COLO668 (cell line): ENCODE measurements around the gene NUBPL.

Source experiments
- DNase-seq: peaks from one replicate; lab custom pipeline; 2025; ENCODE audit not compliant: unreplicated experiment; lab: John Stamatoyannopoulos, UW

Gene NUBPL, protein sequence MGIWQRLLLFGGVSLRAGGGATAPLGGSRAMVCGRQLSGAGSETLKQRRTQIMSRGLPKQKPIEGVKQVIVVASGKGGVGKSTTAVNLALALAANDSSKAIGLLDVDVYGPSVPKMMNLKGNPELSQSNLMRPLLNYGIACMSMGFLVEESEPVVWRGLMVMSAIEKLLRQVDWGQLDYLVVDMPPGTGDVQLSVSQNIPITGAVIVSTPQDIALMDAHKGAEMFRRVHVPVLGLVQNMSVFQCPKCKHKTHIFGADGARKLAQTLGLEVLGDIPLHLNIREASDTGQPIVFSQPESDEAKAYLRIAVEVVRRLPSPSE

DNA sequence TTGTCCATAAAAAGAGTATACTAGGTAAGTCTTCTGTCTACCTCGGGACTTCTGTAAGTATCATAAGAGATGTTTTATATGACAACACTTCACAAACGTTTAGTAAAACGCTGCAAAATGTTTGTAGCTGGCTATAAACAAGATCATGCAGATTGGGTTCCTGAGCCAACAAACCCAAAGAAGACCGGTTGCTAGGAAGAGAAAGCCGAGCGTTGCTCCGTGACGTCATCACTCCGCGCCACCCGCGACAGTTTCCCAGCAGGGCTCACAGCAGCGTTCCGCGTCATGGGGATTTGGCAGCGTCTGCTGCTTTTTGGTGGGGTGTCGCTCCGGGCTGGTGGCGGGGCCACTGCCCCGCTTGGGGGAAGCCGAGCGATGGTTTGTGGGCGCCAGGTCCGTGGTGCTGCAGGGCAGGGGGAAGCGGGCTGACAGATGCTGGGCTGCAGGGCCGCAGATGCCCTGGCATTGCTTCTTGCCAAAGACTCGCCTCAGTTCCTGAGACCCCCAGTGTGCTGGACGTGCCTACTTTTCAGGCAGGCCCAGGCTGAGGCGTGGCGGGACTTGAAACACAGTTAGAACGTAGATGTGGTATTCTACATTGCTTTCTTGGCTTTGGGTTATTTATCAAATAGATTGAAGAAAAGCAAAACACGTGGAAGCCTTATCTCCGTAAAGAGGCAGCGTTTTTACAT lies at the start of gene NUBPL:
NUBPL (plus strand) TSS at position 250 of the 692 bp plus-strand sequence; CDS start at position 286, 36 bp downstream.
- DNase-seq, result peak; percentile 97

DNA sequence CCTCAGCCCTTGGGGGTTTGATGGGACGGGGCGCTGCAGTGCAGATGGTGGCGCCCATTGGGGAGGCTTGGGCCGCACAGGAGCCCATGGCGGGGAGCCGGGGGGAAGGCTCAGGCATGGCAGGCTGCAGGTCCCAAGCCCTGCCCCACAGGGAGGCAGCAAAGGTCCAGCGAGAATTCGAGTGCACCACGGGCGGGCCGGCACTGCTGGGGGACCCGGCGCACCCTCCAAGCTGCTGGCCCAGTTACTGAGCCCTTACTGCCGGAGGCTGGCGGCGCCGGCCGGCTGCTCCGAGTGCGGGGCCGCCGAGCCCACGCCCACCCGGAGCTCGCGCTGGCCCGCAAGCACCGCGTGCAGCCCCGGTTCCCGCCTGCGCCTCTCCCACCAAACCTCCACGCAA lies 34.1 kb upstream of the NUBPL start:
- no peak for DNase-seq

- DNase-seq, result no peak
Measured at GRCh38 chr14:31527546-31527945, 33.7 kb upstream of the NUBPL start.

GRCh38 chr14:31529053-31529452 lies 32.2 kb upstream of the NUBPL start:
- no peak for DNase-seq

GRCh38 chr14:31530136-31530535 lies 31.1 kb upstream of the NUBPL start:
- DNase-seq, result no peak

DNA sequence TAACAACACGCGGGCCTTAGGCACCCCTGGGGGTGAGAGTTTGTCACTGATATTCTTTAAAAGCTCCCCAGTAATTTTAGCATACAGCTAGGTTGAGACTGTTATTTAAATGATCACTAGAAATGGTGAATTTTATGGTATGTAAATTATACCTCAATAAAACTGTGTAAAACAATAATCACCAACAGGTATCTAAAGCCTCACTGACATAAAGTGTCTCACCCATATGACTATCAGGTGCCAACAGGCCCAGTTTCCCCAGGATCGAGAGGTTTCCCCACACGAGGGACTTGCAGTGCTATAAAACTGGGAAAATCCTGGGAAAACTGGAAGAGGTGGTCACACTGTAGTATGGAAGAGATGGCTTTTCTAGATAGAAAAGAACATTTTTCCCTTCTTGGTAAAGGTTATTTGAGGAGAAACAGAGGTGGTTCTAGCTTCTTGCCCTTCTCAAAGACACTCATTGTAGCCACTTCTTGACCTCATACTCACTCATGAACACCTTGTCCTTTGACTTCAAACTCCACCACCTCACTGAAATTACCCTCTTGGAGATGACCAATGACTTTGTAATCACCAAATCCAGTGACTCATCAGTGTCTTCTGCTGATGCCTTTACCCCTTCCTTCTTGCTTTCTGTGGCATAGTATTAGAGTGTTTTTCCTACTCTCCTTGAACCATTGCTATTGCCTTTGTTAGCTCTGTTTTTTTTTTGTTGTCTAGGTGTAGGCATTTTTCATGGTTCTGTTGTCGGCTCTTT lies 24.8 kb upstream of the NUBPL start:
- DNase-seq, result no peak

DNA sequence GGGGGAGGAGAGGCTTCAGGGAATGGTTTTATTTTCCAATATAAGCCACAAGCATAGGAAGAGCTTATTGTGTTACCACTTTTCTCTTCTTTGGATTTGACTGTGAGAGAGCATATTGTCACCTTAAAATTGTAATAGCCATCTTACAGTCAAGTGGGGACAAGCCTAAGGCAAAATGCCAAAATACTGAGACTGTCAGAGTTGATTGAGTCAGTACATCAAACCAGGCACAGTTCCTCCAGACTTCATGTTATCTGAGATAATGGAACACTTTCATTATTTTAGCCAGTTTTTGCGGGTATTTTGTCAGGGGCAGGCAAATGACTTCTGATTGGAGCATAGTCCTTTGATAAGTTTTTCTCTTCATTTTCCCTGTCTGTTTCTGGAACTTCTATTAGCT lies 19.5 kb upstream of the NUBPL start:
- DNase-seq, result no peak

- DNase-seq, result no peak
Measured at GRCh38 chr14:31543969-31544799, 17.0 kb upstream of the NUBPL start.

- no peak for DNase-seq
Measured at GRCh38 chr14:31544816-31545215, 16.4 kb upstream of the NUBPL start.

GRCh38 chr14:31545328-31545727 lies 15.9 kb upstream of the NUBPL start:
- DNase-seq, result no peak

- DNase-seq, result no peak
Measured at GRCh38 chr14:31549817-31550216, 11.4 kb upstream of the NUBPL start.

DNA sequence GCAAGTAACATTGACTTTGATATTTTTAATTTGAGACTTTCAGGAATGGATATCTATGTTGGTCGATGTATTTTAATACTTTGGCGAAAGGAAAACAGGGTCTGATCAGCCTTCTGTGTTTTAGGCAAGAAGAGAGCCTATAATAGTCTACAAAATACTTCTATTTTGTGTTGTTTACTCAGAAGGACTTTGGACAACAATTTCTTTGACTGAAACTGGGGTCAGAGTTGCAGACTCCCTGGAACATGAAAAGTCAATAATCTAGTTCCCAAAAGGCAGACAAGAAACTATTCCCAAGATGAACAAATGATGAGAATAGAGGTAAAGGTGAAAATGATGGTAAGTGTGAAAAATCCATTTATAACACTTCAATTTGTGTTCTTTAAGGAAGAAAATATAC lies 10.6 kb upstream of the NUBPL start:
- DNase-seq, result no peak

- DNase-seq, result no peak
Measured at GRCh38 chr14:31556191-31556590, 5.0 kb upstream of the NUBPL start.

- DNase-seq, result no peak
Measured at GRCh38 chr14:31559939-31560338, 1.3 kb upstream of the NUBPL start.

DNA sequence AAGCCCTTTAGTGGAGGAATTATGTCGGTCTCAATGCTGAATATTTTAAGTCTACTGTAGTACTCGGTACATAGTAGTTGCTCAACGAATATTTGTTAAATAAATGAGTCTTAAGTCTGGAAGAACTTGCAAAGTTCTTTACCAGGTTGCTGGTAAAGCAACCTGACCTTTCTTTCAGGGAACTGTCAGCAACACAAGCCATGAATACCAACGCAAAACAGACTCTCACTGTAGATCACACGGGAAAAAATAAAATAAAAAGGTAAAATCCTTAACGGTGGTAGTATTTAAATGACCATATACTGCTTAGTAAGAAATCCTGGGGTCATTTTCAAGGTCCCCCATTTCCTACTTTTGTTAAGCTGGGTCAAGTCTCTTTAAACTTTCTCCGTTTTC lies 447 bp upstream of the NUBPL start:
- no peak for DNase-seq

DNA sequence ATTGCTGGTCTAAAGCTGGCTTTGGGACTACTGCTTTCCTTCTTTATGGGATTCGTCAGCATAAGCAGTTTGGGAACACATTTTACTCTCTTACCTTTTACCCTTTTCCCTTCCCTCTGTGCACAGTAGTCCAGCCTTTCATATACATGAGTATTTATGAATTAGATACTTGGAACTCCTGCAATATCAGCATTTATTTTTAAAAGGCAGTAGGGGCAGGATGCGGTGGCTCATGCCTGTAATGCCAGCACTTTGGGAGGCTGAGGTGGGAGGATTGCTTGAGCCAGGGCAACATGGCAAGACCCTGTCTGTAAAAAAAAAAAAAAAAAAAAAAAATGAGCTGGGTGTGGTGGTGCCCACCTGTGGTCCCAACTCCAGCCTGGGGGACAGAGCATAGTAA lies 3.0 kb downstream of the NUBPL start:
- DNase-seq, result no peak

DNA sequence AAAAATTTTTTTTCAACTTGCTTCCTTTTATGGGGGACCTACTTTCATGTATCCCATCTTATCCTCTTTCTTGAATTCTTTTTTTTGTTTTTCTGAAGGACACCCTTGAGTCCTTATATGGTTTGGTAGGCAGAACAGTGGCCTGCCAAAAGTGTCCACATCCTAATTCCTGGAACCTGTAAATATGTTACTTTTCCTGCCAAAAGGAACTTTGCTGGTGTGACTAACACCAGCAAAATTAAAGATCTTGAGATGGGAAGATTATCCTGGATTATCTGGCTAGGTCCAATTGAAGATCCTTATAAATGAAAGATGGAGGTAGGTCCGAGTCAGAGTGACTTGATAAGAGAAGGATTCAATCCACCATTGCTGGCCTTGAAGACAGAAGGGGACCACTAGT lies 5.3 kb downstream of the NUBPL start:
- no peak for DNase-seq

DNA sequence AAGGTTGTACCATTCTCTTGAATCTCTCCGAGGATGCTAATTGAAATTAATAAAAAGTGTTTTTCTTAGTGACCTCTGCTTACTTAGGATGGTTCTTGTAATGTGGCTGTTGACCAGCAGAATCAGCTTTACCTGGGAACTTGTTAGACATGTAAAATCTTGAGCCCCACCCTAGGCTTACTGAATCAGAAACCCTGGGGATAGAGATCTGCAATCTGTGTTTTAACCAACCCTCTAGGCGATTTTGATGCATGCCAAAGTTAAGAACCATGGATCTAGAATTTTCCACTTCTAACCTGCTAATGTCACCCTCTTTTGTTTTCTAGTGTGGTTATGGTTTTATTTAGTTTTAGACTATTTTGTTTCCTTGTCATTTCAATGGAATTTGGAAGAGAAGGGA lies 6.5 kb downstream of the NUBPL start:
- no peak for DNase-seq

GRCh38 chr14:31568161-31568560 lies 7.0 kb downstream of the NUBPL start:
- DNase-seq, result no peak

DNA sequence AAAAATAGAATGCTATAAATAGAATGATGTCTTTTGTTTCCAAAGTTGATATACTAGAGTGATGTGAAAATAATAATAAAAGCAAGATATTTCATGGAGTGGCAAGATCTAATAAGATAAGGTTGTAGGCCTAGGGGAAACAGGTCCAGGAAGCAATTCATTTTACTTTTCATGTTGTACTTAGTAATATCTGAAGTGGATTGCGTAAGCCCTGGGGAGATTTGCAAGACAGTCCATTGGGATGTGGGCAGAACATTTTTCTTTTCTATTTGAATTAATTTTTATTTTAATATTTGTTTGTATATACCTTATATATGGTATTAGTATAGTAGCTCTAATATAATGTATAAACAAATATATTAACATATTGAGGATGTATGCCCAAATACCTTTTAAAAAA lies 7.5 kb downstream of the NUBPL start:
- DNase-seq, result no peak

DNA sequence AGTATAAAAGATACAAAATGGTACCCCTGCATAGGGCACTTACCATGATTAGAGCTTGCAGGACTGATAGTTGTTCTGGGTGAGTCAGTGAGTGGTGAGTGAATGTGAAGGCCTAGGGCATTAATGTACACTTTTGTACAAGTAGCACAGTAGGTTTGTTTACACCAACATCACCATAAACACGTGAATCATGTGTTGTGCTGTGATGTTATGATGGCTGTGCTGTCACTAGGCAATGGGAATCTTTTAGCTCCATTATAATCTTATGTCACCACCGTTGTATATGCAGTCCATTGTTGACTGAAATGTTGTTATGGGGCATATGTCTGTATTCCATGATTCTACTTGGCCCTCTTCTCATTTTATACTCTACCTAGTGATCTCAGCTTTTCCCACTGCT lies 11.8 kb downstream of the NUBPL start:
- DNase-seq, result no peak
